GM19452 (cell line): Measurements from ENCODE around the gene SPATA32.
"Not testable (repeated sequence)": the region's sequence is repeated elsewhere in the genome, so short reads cannot be mapped to it uniquely, and the experiment has no call there.

Experiments used
- ATAC-seq: cut with Tn5 transposase; IDR thresholded peaks from one replicate; pipeline ENCODE4 v1.9.1; 2021; ENCODE audit not compliant: unreplicated experiment

SPATA32 gene, protein sequence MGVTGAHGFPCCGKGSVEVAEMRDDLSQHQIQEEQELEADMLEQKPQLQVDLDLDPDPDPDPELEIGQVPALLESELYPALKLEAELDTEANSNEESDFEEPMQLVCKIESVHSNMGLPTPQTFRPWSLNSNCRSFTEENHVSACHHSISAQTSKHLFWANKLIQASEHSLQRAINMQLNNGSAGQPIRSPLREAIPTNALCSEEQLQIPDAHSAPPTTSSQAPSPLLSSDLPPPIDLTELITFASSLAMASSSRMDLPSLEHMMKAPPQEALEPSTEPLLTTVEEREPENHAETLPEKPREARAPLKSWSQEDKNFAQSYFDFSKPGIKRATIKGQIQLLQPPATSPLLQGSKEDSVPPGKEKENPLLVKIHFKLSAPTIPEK

DNA sequence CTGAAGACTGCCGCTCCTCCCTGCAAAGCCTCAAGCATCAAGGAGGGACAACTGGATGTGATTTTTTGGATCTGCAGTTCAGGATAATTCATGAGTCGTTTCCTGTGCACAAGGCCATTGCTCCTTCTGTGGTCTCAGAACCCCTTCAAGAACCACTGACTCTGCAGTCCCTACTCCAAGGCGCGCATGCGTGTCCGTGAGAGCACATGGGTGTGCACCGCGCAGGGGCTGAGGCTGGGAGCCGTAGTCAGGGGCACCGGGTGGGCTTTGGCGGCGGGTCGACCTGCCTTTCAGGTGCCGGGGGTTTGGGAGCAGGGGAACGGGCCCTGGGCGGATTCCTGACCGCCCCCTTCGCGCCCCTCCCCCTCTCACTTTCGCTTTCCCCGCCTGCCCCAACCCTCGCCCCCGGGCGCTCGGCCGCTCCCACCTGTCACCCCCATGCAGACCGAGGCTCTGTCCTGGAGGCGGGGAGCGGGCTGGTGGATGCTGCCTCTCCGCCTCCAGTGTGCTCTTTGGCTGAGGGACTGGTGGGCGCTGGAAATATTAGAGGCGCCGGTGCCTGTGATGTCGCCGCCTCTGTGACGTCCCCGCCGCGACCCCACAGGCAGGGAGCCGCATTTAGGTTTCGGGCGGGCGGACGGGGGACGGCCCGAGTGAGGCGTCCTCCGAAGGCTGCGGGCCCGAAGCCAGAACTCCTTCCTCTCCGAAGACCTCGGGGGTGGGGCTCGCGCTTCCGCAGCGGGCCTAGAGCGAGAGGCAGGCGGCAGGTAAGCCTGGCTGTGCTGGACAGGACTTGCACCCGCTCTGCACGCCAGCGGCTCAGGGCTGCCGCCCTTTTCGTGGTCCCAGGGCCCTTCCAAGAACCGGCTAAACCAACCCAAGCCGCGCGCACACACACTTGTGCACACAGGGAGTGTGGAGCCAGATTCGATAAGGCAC lies at the start of gene SPATA32:
Gene SPATA32 (minus strand): TSS at position 518 of the 939 bp plus-strand sequence. CDS start 78 bp downstream, at position 440.
- no peak for ATAC-seq

DNA sequence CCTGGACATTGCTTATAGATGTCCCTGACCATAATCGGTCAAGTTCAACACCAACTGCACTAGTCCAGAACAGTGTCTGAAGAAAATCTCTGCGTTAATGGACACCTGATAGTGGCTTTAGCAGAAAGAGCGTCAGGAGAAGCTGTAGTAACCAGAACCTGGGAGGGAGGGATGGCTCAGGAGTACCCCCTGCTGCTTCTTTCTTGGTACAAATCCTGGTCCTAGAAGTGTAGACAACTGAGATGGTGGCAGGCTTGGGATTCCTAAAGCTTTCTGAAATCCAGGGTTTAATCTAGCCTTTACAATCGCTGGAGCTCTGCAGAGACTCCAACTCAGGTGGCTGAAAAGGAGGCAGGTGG lies 49.5 kb upstream of the SPATA32 start:
- no peak for ATAC-seq

DNA sequence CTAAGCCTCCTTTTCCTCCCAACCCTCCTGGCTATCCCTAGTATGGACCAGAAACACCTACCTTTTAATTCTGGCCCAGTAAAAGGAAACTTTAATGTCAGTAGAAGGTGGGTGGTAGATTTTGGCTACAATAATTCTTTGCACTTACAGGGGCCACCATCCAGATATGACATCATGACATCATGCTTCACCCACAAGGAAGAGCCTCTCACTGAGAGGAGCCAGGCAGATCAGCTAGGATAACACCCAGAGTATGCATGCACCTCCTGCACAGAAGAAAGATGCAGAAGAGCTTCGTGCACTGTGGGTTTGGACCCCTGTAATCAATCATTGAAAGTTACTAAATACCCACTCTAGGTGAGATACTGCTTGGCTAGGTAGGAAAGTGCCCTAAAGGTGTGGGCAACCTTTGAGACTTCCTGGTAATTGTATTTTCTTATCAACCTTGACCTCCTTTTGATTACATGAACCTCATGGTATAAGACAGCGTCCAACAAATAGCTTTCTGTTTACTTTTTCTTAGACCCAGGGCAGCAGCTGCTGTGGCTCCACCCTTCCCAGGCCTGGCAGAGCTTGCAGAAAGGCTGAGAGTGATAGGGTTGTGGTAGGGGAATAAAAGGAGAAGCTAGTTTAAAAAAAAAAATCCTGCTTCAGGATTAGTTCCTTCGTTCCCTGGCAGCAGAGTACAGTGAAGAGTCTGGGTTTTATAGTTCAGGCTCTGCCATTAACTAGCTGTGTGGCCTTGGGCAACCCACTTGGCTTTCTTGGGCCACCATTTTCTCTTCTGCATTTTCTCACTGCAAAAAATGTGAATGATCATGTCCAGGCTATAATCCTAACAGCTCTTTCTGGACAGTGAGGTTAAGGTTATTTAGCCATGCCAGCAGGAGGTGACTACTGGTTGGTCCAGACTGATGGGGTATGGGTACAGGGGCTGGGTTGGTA lies 48.8 kb upstream of the SPATA32 start:
- no peak for ATAC-seq

DNA sequence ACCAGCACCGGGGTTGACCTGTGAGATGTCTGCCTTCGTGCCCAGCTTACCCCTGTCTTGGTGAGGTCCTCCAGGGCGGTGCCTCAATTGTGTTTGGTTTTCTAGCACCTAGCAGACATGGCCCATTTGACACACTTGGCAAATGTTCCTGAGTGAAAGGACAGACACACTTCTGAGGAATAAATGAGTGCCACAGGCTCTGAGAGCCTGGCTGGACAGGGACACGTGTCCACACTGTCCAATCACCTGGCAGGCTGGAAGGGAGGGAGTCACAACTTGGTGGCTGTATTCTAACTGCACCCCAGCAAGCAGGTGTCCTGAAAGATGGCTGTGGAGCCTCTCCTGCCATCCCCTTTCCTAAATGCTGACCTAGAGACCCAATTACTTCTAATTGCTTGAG lies 47.5 kb upstream of the SPATA32 start:
- no peak for ATAC-seq

DNA sequence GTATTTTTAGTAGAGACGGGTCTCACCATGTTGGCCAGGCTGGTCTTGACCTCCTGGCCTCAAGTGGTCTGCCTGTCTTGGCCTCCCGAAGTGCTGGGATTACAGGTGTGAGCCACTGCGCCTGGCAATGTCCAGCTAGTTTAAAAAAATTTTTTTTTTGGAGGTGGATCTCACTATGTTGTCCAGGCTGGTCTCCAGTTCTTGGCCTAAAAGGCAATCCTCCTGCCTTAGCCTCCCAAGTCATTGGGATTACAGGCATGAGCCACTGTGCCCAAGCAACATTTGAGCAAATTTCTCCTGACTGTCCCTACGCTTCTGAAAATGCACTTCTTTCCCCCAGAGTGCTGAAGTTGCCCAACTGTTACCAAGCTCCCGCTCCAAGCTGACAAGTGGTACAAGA lies 46.9 kb upstream of the SPATA32 start:
- no peak for ATAC-seq

DNA sequence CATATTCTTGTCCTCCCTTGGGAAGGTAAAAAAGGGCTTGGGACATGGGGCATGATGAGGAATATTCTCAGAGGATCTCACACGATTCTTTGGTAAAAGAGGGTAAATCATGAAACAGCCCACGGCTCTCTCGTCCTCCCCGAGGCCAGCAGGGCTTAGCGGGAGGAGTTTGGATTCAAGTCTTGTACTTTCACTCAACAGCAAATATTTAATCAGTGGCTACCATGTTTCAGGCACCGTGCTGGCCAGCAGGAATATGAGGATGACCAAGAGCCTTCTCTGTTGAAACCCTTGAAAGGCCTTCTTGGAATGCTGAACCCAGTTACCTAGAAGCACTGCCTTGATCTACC lies 46.1 kb upstream of the SPATA32 start:
- no peak for ATAC-seq

DNA sequence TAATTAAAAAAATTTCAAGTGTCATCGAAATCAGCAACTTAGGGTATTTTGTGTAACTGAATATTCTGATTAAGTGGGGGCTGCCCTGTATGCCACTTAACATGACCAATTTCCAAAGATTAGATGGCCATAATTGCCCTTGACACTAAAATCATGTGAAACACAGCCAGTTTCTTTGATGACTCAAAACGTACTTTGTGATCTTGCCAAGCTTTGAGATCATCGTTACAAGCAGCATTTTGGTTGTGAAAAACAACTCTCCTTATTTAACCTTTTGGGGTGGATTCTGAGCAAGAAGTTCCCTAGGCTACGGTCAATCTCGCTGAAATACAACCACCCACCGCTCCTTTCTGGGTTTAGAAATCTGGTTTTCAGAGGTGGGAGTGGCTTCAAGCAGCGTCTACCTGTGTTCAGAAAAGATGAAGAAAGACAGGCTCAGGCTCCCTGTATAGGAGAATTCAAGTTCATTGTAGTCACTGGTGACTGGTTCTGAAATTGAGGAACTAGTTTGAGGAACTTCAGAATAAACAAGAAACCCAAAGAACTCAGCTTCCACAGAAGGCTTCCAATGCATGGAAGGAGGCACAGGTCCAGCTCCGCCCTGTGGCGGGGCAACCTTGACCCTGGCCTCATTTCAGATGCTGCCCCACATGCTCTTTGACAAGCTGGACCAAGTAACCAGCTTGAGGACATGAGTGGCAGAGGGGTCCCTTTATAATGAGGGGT lies 45.6 kb upstream of the SPATA32 start:
- peak; percentile 36 for ATAC-seq

DNA sequence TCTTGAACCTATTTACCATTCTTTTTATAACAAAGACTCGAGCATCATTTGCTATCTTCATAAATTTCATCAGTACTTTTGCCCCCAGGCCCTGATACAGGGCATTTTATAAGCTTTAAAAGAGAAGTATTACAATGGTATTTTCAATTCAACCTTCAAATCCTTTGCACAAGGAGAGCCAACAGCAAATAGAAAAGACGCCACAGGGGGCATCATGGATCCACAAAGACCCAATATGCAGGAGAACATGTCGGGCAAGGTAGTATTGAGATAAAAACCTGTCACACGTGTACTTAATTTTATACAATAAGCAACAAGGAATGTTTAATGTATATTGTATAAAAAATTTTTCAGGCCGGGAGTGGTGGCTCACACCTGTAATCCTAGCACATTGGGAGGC lies 44.7 kb upstream of the SPATA32 start:
- ATAC-seq: no peak

DNA sequence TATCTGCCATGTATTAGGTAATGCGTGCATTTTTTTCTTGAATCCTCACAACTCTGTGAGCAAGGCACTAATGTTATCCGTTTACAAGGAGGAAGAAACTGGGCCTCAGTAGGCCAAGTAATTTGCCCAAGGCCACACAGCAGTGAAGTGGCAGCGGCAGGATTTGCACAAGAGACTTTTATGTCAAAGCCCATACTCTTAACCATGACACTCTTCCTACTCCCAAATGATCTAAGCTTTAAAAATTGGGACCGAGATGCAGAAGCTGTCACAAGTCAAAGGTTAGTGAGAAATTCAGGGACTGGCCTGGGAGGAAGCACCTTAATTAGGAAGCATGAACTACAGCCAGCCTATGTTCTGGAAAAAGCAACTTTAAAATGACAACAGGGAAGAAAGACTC lies 44.2 kb upstream of the SPATA32 start:
- no peak for ATAC-seq

DNA sequence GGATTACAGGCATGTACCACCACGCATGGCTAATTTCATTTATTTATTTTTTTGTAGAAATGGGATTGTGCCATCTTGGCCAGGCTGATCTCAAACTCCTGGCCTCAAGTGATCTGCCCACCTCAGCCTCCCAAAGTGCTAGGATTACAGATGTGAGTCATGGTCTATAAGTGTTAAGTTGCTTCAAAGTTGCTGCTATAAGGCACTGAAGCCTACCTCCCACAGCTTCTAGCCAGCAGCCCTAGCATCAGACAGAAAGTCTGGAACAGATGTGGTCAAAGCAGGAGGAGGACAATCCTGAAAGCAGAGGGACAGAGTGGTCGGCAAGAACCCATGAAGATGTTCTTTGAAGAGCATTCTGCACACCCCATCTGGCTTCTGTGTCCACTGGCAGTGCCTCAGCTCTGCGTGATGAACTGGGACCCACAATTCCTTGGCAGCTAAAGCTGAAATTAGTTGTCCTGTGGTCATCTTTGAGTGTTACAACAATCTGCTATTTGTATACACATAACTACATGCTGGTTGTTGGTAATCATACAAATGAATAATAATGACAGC lies 43.7 kb upstream of the SPATA32 start:
- no peak for ATAC-seq

DNA sequence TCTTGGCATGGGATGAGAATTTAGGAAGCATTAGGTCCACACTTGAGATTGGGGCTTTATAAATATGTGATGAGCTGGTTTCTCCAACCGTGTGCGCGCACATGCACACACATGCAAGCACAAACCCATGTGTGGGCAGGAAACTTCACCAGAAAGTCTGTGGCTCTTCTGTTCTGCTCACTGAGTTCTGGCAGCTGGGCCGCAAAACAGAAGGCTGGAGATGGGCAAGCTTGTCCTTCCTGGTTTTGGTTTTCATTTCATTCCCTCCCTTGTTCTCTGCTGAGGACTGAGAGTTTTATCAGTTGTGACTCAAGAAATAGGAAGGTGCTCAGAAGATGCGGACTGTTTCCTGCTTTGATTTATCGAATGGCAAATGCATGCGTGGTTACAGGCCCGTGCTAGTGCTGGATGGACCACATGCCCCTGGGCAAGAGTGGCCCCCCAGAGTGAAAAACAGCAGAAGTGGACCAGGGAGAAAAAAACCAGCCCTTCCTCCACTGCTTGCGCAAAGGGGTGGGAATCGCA lies 40.8 kb upstream of the SPATA32 start:
- peak; percentile 58 for ATAC-seq

DNA sequence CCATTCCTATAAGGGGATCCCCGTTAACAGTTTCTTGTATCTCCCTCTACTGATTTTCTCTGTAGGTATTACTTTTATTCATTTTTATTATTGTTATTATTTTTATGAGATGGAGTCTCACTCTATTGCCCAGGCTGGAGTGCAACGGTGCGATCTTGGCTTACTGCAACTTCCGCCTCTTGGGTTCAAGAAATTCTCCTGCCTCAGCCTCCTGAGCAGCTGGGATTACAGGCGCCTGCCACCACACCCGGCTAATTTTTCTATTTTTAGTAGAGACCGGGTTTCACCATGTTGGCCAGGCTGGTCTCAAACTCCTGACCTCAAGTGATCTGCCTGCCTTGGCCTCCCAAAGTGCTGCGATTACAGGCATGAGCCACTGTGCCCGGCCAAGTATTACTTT lies 40.3 kb upstream of the SPATA32 start:
- ATAC-seq: not testable (repeated sequence)

DNA sequence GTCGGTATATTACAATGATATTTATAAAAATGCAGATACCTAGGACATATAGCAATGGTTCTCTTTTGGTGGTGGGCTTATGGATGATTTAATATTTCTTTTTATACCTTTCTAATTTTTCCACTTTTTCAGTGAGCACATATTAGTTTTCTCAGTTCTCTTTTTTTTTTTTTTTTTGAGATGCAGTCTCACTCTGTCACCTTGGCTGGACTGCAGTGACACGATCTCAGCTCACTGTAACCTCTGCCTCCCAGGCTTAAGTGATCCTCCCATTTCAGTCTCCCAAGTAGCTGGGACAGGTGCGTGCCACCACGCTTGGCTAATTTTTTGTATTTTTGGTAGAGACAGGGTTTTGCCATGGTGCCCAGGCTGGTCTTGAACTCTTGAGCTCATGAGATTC lies 39.8 kb upstream of the SPATA32 start:
- no peak for ATAC-seq

DNA sequence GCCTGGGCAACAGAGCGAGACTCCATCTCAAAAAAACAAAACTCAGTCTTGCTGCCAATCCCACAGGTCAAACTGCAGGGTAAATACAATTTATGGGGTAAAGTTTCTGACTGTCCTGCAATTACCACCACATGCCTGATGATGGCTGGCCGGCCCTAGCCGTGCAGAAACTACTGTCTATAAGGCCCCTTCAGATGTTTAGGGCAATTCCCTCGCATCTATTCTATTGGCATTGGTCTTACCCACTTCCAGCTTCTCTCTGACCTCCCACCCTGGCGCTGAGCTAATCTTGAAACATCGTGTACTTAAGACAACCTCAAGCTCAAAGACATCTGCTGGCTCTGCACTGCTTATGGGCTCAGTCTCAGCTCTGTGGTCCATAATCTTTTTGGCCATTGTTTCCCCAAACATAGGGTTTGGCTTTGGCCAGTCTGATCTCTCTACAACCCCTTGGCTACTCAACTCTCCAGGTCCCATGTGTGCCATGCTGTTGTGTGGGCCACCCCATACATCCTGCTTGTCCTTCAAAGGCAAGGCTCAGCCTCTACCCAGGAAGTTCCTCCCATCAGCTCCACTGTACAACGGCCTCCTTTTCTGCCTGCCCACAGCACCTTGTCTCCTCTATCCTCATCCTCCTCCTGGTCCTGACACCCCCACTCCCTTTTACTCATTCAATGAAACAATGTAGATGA lies 38.3 kb upstream of the SPATA32 start:
- no peak for ATAC-seq

DNA sequence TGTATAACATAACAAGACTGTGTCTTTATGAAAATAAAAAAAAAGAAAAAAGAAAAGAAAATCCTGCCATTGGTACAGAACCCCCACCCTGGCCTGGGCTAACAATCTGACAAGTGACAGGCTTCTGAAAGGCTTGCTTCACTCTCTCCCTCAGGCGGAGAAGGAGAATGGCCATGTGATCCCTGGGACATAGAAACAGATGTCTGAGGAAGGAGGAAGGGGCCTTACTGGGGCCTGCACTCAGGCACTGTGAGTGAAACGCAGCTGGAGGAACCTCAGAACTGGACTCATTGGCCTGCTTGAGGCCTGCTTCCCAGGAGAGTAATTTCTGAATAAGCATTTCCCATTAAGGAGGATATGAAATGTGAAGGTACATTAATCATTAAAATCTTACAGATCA lies 37.5 kb upstream of the SPATA32 start:
- no peak for ATAC-seq

DNA sequence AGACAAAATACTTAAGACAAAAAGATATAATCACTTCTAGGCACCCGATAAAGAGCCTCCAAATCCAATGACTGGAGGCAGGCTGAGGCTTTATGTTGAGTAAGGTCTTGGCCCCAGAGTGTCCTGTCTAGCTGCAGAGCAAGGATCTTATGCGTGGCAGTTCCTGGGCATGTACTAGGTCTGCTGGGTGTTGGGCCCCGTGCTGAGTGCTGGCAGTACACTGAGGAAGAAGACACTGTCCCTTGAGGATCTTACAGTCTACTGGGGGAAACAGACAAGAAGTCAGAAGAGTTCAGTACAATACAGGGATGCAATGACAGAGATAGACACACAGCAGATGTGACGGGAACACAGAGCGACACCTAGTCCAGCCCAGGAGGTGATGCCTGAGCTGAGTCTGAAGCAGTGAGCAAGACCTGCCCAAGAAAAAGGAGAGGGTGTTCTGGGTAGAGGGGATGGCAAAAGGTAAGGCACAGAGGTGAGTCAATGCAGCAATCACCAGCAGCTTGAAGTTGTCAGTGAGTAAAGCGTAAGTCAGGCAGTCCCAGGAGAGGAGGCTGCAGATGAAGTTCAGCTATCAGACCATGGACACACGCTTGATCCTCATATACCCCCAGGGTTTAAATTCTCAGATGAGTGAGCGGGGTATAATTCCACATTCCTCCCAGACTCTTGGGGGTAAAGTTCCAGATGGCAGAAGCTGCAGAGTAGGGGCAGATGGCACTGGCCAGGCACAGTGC lies 36.8 kb upstream of the SPATA32 start:
- no peak for ATAC-seq

DNA sequence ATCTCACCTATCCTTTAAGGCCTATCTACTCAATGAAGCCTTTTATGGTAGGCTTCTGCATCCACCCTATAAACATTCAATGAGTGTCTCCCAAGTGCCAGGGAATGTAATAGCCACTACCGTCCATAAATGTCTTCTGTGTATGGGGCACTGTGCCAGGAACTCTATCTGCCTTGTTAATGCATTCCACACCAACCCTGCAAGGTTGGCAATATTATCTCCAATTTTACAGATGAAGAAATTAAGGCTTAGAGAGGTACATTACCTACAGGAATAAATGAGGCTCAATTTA lies 34.9 kb upstream of the SPATA32 start:
- ATAC-seq: no peak

DNA sequence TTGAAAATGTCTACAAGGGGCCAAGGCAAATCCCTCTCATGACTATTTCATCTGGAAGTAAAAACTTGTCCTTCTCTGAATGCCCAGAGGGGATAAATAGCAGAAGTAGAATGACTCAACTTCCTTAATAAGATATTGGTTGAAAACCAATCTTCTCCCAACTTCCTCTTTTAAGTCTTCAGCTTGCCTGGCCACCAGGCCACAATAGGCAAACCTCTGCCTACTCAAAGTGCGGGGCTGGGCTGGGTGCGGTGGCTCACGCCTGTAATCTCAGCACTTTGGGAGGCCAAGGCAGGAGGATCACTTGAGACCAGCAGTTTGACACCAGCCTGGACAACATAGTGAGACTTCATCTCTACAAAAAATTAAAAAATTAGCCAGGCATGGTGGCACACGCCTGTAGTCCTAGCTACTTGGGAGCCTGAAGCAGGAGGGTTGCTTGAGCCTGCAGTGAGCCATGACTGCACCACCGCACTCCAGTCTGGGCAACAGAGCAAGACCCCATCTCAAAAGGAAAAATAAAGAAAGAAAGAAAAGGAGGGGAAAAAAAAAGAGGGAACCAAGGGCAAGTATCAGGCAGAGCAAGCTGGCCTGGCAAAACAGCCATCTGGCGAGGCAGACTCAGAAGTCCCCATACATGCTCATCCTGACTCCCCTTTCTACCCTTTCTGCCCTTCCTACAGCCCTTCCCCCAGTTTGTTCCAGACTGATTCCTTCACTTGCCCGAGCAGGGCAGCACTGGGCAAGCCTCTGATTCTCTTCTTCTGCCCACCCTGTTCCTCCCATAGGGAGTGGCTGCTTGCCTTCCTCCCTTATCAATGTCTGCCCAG lies 34.3 kb upstream of the SPATA32 start:
- no peak for ATAC-seq
